Hepatocyte (in vitro differentiated cells): ENCODE measurements around the gene ACP7.

Source experiments
- EZH2 ChIP-seq: fragments of 200-600 bp; sonication (generic); IDR thresholded peaks from 2 replicates; pipeline ENCODE4 v1.6.1; 2016; ENCODE audit warnings: antibody characterized with exemption, mild to moderate bottlenecking, borderline replicate concordance
- TF ChIP-seq, protein P1 (sequence below): fragments of 200-600 bp; sonication (generic); IDR thresholded peaks from 2 replicates; pipeline ENCODE4 v1.5.1; 2016; ENCODE audit warnings: antibody characterized with exemption, mild to moderate bottlenecking; ENCODE audit not compliant: poor library complexity

DNA sequence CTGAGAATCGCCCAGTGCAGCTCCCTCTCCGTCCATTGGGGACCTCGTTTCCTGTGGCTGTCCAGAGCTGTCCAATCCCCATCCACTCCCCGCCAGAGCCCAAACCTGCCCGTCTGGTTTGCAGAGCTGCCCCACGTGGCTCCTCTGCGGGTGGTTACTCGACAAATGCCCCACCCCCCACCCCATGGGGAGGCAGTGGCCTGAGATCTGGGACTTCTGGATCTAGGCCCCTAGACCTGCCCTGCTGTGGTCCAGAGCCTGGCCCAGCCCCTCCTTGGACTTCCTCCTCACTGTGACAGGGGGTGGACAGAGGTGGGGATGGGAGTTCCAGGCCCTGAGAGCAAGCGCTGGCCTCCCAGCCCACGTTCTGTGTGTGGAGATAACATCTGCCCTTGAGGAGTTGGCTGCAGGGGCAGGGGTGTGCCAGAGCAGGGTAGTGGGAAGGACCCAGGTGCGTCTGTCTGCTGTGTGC, 70.5 kb downstream of the ACP7 start:
- TF ChIP-seq, protein P1, sequence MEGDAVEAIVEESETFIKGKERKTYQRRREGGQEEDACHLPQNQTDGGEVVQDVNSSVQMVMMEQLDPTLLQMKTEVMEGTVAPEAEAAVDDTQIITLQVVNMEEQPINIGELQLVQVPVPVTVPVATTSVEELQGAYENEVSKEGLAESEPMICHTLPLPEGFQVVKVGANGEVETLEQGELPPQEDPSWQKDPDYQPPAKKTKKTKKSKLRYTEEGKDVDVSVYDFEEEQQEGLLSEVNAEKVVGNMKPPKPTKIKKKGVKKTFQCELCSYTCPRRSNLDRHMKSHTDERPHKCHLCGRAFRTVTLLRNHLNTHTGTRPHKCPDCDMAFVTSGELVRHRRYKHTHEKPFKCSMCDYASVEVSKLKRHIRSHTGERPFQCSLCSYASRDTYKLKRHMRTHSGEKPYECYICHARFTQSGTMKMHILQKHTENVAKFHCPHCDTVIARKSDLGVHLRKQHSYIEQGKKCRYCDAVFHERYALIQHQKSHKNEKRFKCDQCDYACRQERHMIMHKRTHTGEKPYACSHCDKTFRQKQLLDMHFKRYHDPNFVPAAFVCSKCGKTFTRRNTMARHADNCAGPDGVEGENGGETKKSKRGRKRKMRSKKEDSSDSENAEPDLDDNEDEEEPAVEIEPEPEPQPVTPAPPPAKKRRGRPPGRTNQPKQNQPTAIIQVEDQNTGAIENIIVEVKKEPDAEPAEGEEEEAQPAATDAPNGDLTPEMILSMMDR = no peak
- no peak for TF ChIP-seq EZH2
